MM.1S (cell line): ENCODE data around the gene TUBA1A.
"Not testable (repeated sequence)": the region's sequence is repeated elsewhere in the genome, so short reads cannot be mapped to it uniquely, and the experiment has no call there.

Experiments used
- DNase-seq: peaks from one replicate; pipeline ENCODE4 v3.0.0-alpha.2; 2015
- H2AFZ ChIP-seq: fragments of 300-600 bp; sonication (generic); 2 replicates; pipeline ENCODE4 v1.6.0; 2016; ENCODE audit warnings: antibody characterized with exemption, low read length
- H3F3A ChIP-seq: fragments of 300-600 bp; sonication (generic); 2 replicates; pipeline ENCODE4 v1.6.1; 2016; ENCODE audit warnings: mild to moderate bottlenecking, antibody characterized with exemption, low read length, moderate library complexity, mixed read lengths; ENCODE audit not compliant: insufficient read depth
- H3K27ac ChIP-seq: fragments of 300-600 bp; sonication (generic); 2 replicates; pipeline ENCODE4 v1.5.1; 2016; ENCODE audit warnings: mild to moderate bottlenecking, low read length
- H3K27me3 ChIP-seq: fragments of 300-600 bp; sonication (generic); replicated peaks from 2 replicates; pipeline ENCODE4 v1.6.0; 2016; ENCODE audit warnings: low read length; ENCODE audit not compliant: insufficient read depth
- H3K36me3 ChIP-seq: fragments of 300-600 bp; sonication (generic); replicated peaks from 2 replicates; pipeline ENCODE4 v1.6.1; 2016; ENCODE audit warnings: mild to moderate bottlenecking, low read length, mixed read lengths; ENCODE audit not compliant: insufficient read depth
- H3K4me1 ChIP-seq: fragments of 300-600 bp; sonication (generic); 2 replicates; pipeline ENCODE4 v1.6.1; 2016; ENCODE audit warnings: low read length, mixed read lengths
- H3K4me2 ChIP-seq: fragments of 300-600 bp; sonication (generic); 2 replicates; pipeline ENCODE4 v1.6.0; 2016; ENCODE audit warnings: low read depth, low read length
- H3K4me3 ChIP-seq: fragments of 300-600 bp; sonication (generic); 2 replicates; pipeline ENCODE4 v1.5.1; 2016; ENCODE audit warnings: low read length, mixed read lengths
- H3K79me2 ChIP-seq: fragments of 300-600 bp; sonication (generic); 2 replicates; pipeline ENCODE4 v1.6.1; 2016; ENCODE audit warnings: mixed run types, low read length, mixed read lengths
- H3K9ac ChIP-seq: fragments of 300-600 bp; sonication (generic); 2 replicates; pipeline ENCODE4 v1.6.1; 2016; ENCODE audit warnings: low read length, mixed read lengths
- H3K9me2 ChIP-seq: fragments of 300-600 bp; sonication (generic); replicated peaks from 2 replicates; pipeline ENCODE4 v1.6.1; 2016; ENCODE audit warnings: mild to moderate bottlenecking, low read length, mixed read lengths; ENCODE audit not compliant: insufficient read depth
- H3K9me3 ChIP-seq: fragments of 300-600 bp; sonication (generic); replicated peaks from 2 replicates; pipeline ENCODE4 v1.6.1; 2016; ENCODE audit warnings: mild to moderate bottlenecking, low read length, mixed read lengths; ENCODE audit not compliant: insufficient read depth
- H4K20me1 ChIP-seq: fragments of 300-600 bp; sonication (generic); 2 replicates; pipeline ENCODE4 v1.6.1; 2016; ENCODE audit warnings: mild to moderate bottlenecking, low read length, moderate library complexity, mixed read lengths; ENCODE audit not compliant: insufficient read depth
- CTCF ChIP-seq: fragments of 300-600 bp; sonication (generic); IDR thresholded peaks from 2 replicates; pipeline ENCODE4 v1.5.1; 2016; ENCODE audit warnings: antibody characterized with exemption, low read length, mixed read lengths
- EZH2 ChIP-seq: fragments of 300-600 bp; sonication (generic); optimal IDR thresholded peaks from 2 replicates; pipeline ENCODE3; 2017; ENCODE audit warnings: low read depth, mild to moderate bottlenecking, antibody characterized with exemption, low read length, mixed read lengths
- EZH2phosphoT487 ChIP-seq: fragments of 300-600 bp; sonication (generic); IDR thresholded peaks from 2 replicates; pipeline ENCODE4 v1.6.1; 2018; ENCODE audit warnings: antibody characterized with exemption, low read length

TUBA1A gene

GRCh38 chr12:49170924-49171323 lies 18.0 kb downstream of the TUBA1A start:
- no peaks in the 10 kb centered on the region for H3K27me3 ChIP-seq
- no peak overlapping the region for H3K4me3 ChIP-seq
- DNase-seq, result no peak
- H3F3A ChIP-seq, result no peaks in the 10 kb centered on the region
- no peaks in the 10 kb centered on the region for H3K9me2 ChIP-seq
- H3K4me2 ChIP-seq, result no peak overlapping the region
- no peak overlapping the region for H3K9ac ChIP-seq
- TF ChIP-seq EZH2, result no peak
- TF ChIP-seq CTCF, result no peak
- no peak for TF ChIP-seq EZH2phosphoT487
- H2AFZ ChIP-seq, result no peak overlapping the region
- H3K79me2 ChIP-seq, result no peaks in the 10 kb centered on the region
- no peaks in the 10 kb centered on the region for H3K4me1 ChIP-seq
- H3K36me3 ChIP-seq, result no peaks in the 10 kb centered on the region
- H4K20me1 ChIP-seq, result no peaks in the 10 kb centered on the region
- no peaks in the 10 kb centered on the region for H3K9me3 ChIP-seq
- no peak overlapping the region for H3K27ac ChIP-seq

GRCh38 chr12:49165114-49165513 lies 23.8 kb downstream of the TUBA1A start:
- no peak for DNase-seq
- Histone ChIP-seq H3K4me1 (no peaks in the 10 kb centered on the region), H3K4me3 (no peak overlapping the region), H3K9me3 (no peaks in the 10 kb centered on the region), H3K36me3 (no peaks in the 10 kb centered on the region), H3K4me2 (no peak overlapping the region), H4K20me1 (no peaks in the 10 kb centered on the region), H2AFZ (no peak overlapping the region), H3K27ac (no peak overlapping the region), H3K9ac (no peak overlapping the region), H3K79me2 (no peaks in the 10 kb centered on the region), H3F3A (no peaks in the 10 kb centered on the region), H3K27me3 (no peaks in the 10 kb centered on the region), H3K9me2 (no peaks in the 10 kb centered on the region)
- TF ChIP-seq EZH2 (no peak), EZH2phosphoT487 (no peak), CTCF (no peak)

- H3K36me3 ChIP-seq, H3K27ac ChIP-seq, H3K9me2 ChIP-seq, DNase-seq, H3K9me3 ChIP-seq, H3K4me1 ChIP-seq, H2AFZ ChIP-seq, H4K20me1 ChIP-seq, H3K9ac ChIP-seq, H3K27me3 ChIP-seq, H3K79me2 ChIP-seq, H3F3A ChIP-seq, H3K4me2 ChIP-seq, H3K4me3 ChIP-seq: not testable (repeated sequence)
Observed at GRCh38 chr12:49161901-49162300, 27.0 kb downstream of the TUBA1A start.

- Histone ChIP-seq H4K20me1 (no peaks in the 10 kb centered on the region), H3K4me3 (no peak overlapping the region), H2AFZ (no peak overlapping the region), H3K9ac (no peak overlapping the region), H3K4me1 (no peaks in the 10 kb centered on the region), H3K27ac (no peak overlapping the region), H3K9me2 (no peaks in the 10 kb centered on the region), H3K36me3 (no peaks in the 10 kb centered on the region), H3K9me3 (no peaks in the 10 kb centered on the region), H3K27me3 (no peaks in the 10 kb centered on the region), H3F3A (no peaks in the 10 kb centered on the region), H3K4me2 (no peak overlapping the region), H3K79me2 (no peaks in the 10 kb centered on the region)
- TF ChIP-seq EZH2, result no peak
- no peak for TF ChIP-seq CTCF
- TF ChIP-seq EZH2phosphoT487, result no peak
- DNase-seq, result no peak
Observed at GRCh38 chr12:49161092-49161795, 27.6 kb downstream of the TUBA1A start.
